Activated CD4-positive, alpha-beta memory T cell treated with anti-CD3 and anti-CD28 coated beads, Interleukin-2, amount 10 ng/mL, durations not matched to agents 7 days and 5 days (primary cell): ENCODE results near the gene TARBP2. TPM values are rescaled to one million over a fixed set of nuclear protein-coding genes. Genes with fewer than 3 reads are reported as not detected.
A peak's percentile ranks its signal among the peaks of the same experiment; 100 is the strongest.
"Not testable (repeated sequence)": the region's sequence is repeated elsewhere in the genome, so short reads cannot be mapped to it uniquely, and the experiment has no call there.

ENCODE experiments used
- CTCF ChIA-PET: fragments of 350-600 bp; sonication (Branson Sonifier 250); formaldehyde crosslinking; loops from one replicate; lab custom pipeline; 2021; ENCODE audit warnings: antibody characterized with exemption, inconsistent platforms; lab: Charles Lee
- POLR2A ChIA-PET: fragments of 350-600 bp; sonication (Branson Sonifier 250); formaldehyde crosslinking; loops from one replicate; lab custom pipeline; 2021; ENCODE audit warnings: antibody characterized with exemption; lab: Charles Lee
- DNase-seq: peaks from one replicate; pipeline ENCODE4 v3.0.0-alpha.2; 2020
- H3K27ac Mint-ChIP-seq: one replicate; pipeline ENCODE4 v1.8.0; 2021; ENCODE audit warnings: mild to moderate bottlenecking, mixed read lengths
- H3K27me3 Mint-ChIP-seq: one replicate; pipeline ENCODE4 v1.8.0; 2021; ENCODE audit warnings: mixed read lengths
- H3K36me3 Mint-ChIP-seq: one replicate; pipeline ENCODE4 v1.8.0; 2021; ENCODE audit warnings: low read depth, mixed read lengths
- H3K4me1 Mint-ChIP-seq: one replicate; pipeline ENCODE4 v1.8.0; 2021; ENCODE audit warnings: mixed read lengths
- H3K4me3 Mint-ChIP-seq: one replicate; pipeline ENCODE4 v1.8.0; 2021; ENCODE audit warnings: mild to moderate bottlenecking, mixed read lengths
- H3K9me3 Mint-ChIP-seq: one replicate; pipeline ENCODE4 v1.8.0; 2021; ENCODE audit warnings: mixed read lengths
- total RNA-seq, 2 experiments: library from RNA; stranded (reverse); gene quantifications; one replicate each; pipeline ENCODE4 v1.2.3, GENCODE V29; 2021

TARBP2 gene
- total RNA-seq, 2 experiments from 2014 or later = 24.5 to 28.0 TPM

DNA sequence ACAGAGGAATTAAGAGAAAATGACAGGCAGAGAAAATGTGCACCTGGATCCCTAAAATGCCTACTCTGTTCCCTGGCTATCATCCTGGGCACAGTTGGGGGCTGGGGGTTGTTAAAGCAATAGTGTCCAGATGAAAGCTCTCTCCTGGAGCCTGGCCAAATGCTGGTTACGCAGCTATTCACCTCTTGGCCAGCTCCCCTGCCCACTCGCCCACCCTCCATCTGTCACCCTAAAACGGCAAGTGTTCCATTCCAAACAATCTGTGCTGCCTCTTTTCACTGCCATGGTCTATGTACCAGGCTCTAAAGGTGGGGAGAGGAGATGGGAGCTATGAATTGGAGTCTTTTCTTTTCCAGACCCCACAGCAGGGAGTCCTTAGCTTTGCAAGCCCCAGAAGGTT, 30.9 kb downstream of the TARBP2 start:
- no peak for DNase-seq
- H3K27ac Mint-ChIP-seq = no peak overlapping the region
- no peaks in the 10 kb centered on the region for H3K27me3 Mint-ChIP-seq
- POLR2A ChIA-PET = no interaction called here
- CTCF ChIA-PET = interaction anchor here (0.8 to 1.5 kb wide), 2 partner anchors 9 to 23 kb away, joined by 3 read pairs; no protein-coding TSS in a partner anchor
- H3K4me3 Mint-ChIP-seq = no peak overlapping the region
- peaks cover 44% of the 10 kb centered on the region for H3K36me3 Mint-ChIP-seq
- H3K9me3 Mint-ChIP-seq = no peaks in the 10 kb centered on the region
- H3K4me1 Mint-ChIP-seq = no peaks in the 10 kb centered on the region

DNA sequence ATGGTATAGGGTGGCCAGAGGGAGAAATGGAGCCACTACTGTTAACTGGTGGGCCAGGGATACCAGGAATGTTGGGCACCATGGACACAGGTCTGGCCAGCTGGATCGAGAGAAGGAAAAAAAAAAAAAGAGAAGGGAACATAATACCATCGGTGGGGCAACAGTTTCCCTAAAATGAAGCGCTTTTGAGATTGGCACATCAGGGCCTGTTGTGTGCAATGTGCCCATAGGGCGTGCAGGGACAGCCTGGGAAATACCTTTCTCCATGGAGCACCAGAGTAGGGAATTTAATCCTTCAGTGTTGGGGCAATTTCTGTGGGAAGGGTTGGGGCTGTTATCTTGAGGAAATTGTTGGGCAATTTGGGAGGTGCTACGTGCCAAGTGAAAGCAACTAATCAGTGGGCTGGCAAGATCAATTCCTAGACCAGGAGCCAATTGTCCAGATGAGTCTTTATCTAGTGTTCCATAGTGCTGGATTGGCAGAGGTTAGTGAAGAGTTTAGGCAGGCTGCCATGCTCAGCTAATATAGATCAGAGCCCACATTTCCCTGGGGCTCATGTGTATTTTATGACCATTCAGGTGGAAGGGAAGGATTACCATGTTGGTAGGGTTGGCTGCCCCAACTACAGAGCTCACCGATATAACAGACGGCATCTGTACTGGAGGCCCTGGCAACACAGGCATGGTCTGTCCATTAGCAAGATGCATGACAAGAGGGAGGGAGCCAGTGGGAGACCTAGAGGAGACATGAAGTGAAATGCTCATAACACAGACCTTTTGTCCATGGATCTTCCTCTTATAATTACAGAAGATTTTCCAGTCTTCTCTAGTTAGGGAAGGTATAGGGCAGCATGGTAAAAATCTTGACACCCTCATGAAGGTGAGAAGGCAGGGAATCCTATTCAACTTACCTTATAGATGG, 31.7 kb downstream of the TARBP2 start:
- H3K4me1 Mint-ChIP-seq = no peaks in the 10 kb centered on the region

DNA sequence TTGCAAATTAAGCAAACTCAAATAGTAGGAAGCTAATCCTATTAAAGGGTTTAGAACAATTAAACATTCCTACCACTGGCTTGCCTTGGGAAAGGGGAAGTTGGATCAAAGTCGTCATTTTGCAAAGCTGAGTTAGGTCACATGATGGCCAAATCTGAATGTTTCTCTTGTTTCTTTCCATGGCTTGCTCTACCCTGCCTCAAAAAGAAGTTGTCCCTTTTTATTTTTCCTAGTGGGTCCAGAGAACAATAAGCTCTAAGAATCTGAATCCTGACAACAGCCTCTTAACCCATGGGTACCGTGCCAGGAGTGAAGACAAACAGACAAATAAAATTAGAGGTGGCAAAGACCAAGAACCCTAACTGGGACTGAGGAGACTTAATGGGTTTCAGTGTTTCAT, 32.4 kb downstream of the TARBP2 start:
- POLR2A ChIA-PET = no interaction called here
- DNase-seq = no peak
- no peak overlapping the region for H3K27ac Mint-ChIP-seq
- H3K4me3 Mint-ChIP-seq = no peak overlapping the region
- CTCF ChIA-PET = interaction anchor here (1.7 kb wide), 1 partner anchor 9 kb away, joined by 4 read pairs; no protein-coding TSS in a partner anchor
- H3K36me3 Mint-ChIP-seq = peaks cover 47% of the 10 kb centered on the region
- H3K9me3 Mint-ChIP-seq = no peaks in the 10 kb centered on the region
- H3K4me1 Mint-ChIP-seq = no peaks in the 10 kb centered on the region
- no peaks in the 10 kb centered on the region for H3K27me3 Mint-ChIP-seq

More for the DNA sequence above, 31.7 kb downstream of the TARBP2 start:
- Mint-ChIP-seq H3K27ac (no peak overlapping the region), H3K9me3 (no peaks in the 10 kb centered on the region), H3K27me3 (no peaks in the 10 kb centered on the region), H3K36me3 (peaks cover 47% of the 10 kb centered on the region), H3K4me3 (no peak overlapping the region)
- no peak for DNase-seq
- ChIA-PET CTCF (interaction anchor here (0.8 to 1.7 kb wide), 3 partner anchors 8 to 24 kb away, joined by 3 to 4 read pairs (median 3); no protein-coding TSS in a partner anchor), POLR2A (no interaction called here)

DNA sequence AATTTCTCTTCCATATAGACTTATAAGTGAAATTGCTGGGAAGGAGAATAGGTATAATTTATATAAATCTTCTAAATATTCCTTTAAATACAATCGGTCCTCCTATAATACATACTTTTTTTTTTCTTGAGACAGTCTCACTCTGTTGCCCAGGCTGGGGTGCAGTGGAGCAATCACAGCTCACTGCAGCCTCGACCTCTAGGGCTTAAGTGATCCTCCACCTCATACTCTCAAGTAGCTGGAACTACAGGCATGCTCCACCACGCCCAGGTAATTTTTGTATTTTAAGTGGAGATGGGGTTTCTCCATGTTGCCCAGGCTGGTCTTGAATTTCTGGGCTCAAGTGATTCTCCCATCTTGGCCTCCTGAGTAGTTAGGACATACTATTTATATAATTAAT, 35.9 kb downstream of the TARBP2 start:
- H3K4me3 Mint-ChIP-seq = no peak overlapping the region
- POLR2A ChIA-PET = no interaction called here
- H3K27me3 Mint-ChIP-seq = no peaks in the 10 kb centered on the region
- no peak overlapping the region for H3K27ac Mint-ChIP-seq
- CTCF ChIA-PET = no interaction called here
- no peak for DNase-seq
- no peaks in the 10 kb centered on the region for H3K9me3 Mint-ChIP-seq
- no peaks in the 10 kb centered on the region for H3K4me1 Mint-ChIP-seq
- H3K36me3 Mint-ChIP-seq = peaks cover 43% of the 10 kb centered on the region

DNA sequence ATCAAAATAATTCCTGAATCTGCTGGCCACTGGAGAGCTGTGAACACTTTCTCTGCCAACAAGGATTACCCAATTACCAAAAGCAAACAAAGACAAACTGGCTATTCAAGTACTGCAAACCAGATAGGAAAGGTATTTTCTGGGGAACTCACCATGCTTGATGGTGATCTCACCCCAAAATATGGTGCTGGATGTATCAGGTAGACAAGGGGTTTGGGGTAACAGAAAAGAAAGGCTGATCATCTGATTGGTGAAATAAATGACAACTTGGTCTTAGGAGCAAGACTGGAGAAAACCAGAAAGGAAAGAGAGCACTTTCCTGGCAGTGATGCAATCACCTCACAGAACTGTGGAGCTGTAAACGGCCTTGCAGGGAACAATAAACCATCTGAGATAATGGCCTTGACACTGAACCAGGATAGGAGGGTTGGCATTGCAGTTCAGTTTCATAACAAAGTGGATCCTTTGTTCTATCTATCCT, 37.2 kb downstream of the TARBP2 start:
- H3K4me3 Mint-ChIP-seq = no peak overlapping the region
- H3K27ac Mint-ChIP-seq = no peak overlapping the region
- no peaks in the 10 kb centered on the region for H3K27me3 Mint-ChIP-seq
- peaks cover 32% of the 10 kb centered on the region for H3K36me3 Mint-ChIP-seq
- POLR2A ChIA-PET = interaction anchor here (0.6 to 1.7 kb wide), 2 partner anchors 89 to 137 kb away, joined by 3 to 6 read pairs; partner anchors contain the start of gene ATP5MC2
- no peaks in the 10 kb centered on the region for H3K9me3 Mint-ChIP-seq
- CTCF ChIA-PET = no interaction called here
- no peaks in the 10 kb centered on the region for H3K4me1 Mint-ChIP-seq
- DNase-seq = no peak

DNA sequence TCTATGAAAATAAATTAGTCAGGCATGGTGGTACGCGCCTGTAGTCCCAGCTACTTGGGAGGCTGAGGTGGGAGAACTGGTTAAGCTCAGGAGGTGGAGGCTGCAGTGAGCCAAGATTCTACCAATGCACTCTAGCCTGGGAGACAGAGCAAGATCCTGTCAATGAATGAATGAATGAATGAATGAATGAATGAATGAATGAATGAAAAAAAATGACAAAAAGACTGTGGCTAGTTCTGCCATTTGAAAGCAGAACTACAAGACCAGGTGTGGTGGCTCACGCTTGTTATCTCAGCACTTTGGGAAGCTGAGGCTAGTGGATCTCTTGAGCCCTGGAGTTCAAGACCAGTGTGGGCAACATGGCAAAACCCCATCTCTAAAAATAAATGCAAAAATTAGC, 38.4 kb downstream of the TARBP2 start:
- POLR2A ChIA-PET = interaction anchor here (1.7 kb wide), 1 partner anchor 136 kb away, joined by 6 read pairs; the partner anchor contains the start of gene ATP5MC2
- Mint-ChIP-seq H3K36me3 (peaks cover 26% of the 10 kb centered on the region), H3K9me3 (no peaks in the 10 kb centered on the region), H3K27me3 (no peaks in the 10 kb centered on the region), H3K4me3 (no peak overlapping the region), H3K27ac (no peak overlapping the region), H3K4me1 (peaks cover 9% of the 10 kb centered on the region)
- CTCF ChIA-PET = interaction anchor here (0.6 to 1.2 kb wide), 4 partner anchors 27 to 136 kb away, joined by 3 to 7 read pairs (median 4); partner anchors contain the start of genes ATF7 and ATP5MC2
- DNase-seq = no peak

DNA sequence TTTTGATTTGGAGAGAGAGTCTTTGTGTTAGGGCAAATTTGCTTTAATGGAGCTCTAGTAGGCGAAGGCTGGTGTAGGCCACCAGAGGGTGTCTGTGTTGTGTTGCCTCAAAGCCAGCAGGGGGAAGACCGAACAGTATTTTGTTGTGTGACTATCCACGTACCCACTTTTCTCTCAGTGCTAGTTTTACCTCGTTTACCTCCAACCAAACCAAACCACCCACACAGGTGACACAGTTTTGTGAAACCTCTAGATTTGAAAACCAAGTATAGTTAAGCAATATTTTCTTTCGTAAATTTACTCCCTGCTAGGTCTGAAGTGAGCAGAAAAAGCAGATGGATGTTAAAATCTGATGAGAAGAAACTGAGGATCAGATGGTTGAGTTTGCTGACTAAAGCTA, 42.5 kb downstream of the TARBP2 start:
- H3K27ac Mint-ChIP-seq = no peak overlapping the region
- H3K4me1 Mint-ChIP-seq = peaks cover 9% of the 10 kb centered on the region
- POLR2A ChIA-PET = interaction anchor here (0.6 to 2.5 kb wide), 4 partner anchors 132 to 179 kb away, joined by 3 to 20 read pairs (median 4); partner anchors contain the start of gene ATP5MC2
- CTCF ChIA-PET = interaction anchor here (0.5 to 5.7 kb wide), 33 partner anchors 8 to 222 kb away, joined by 3 to 71 read pairs (median 3); partner anchors contain the start of genes AAAS, ATP5MC2 and TARBP2
- H3K9me3 Mint-ChIP-seq = no peaks in the 10 kb centered on the region
- no peaks in the 10 kb centered on the region for H3K27me3 Mint-ChIP-seq
- no peak overlapping the region for H3K4me3 Mint-ChIP-seq
- peak; percentile 51 for DNase-seq
- H3K36me3 Mint-ChIP-seq = peaks cover 14% of the 10 kb centered on the region

DNA sequence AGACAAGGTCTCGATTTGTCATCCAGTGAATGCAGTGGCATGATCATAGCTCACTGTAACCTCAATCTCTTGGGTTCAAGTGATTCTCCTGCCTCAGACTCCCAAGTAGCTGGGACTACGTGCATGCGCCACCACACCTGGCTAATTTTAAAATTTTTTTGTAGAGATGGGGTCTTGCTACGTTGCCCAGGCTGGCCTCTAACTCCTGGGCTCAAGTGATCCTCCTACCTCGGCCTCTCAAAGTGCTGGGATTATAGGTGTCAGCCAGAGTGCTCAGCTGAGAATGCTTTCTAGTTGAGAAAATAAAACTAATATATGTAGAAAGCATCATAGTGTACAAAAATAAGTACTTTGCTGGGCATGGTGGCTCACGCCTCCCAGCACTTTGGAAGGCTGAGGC, 47.3 kb downstream of the TARBP2 start:
- H3K4me1 Mint-ChIP-seq, H3K9me3 Mint-ChIP-seq, POLR2A ChIA-PET, DNase-seq, H3K27ac Mint-ChIP-seq, H3K4me3 Mint-ChIP-seq, H3K27me3 Mint-ChIP-seq, CTCF ChIA-PET: not testable (repeated sequence)
- H3K36me3 Mint-ChIP-seq = peaks cover 11% of the 10 kb centered on the region

DNA sequence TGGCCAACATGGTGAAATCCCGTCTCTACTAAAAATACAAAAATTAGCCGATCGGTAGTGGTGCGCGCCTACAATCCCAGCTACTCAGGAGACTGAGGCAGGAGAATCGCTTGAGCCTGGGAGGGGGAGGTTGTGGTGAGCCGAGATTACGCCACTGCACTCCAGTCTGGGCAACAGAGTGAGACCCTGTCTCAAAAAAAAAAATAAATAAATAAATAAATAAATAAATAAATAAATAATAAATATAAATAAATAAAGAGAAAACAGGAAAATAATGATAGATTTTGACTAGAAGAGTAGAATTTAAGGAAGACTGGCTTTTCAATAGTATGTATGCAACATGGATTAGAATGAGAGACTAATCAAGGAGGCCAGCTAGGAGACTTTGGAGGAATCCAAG, 49.0 kb downstream of the TARBP2 start:
- not testable (repeated sequence) for H3K27me3 Mint-ChIP-seq, H3K9me3 Mint-ChIP-seq, H3K36me3 Mint-ChIP-seq, H3K4me3 Mint-ChIP-seq, H3K4me1 Mint-ChIP-seq, H3K27ac Mint-ChIP-seq, DNase-seq
- CTCF ChIA-PET = interaction anchor here (0.6 to 1.6 kb wide), 2 partner anchors 126 to 1272 kb away, joined by 3 to 4 read pairs; partner anchors contain the start of gene ATP5MC2
- POLR2A ChIA-PET = interaction anchor here (0.5 kb wide), 1 partner anchor 101 kb away, joined by 4 read pairs; no protein-coding TSS in a partner anchor

DNA sequence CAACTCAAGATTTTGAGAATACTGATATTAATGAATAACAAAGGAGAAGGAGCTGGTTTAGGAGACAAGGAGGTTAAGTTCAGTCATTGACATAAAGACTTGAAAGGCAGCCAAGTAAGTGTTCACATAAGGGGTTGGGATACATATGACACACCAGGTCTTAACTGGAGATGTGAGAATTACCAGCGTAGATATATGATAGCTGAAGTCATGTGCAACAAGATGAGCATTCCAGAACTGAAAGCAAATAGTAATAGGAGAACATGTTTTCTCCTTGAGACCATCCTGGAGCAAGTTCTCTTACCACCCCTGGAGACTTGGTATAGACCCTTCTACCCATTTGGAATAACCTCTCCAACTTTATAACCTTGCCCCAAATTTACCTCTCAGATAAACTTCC, 49.5 kb downstream of the TARBP2 start:
- CTCF ChIA-PET = interaction anchor here (1.0 to 1.6 kb wide), 2 partner anchors 125 to 192 kb away, joined by 4 read pairs; partner anchors contain the start of gene ATP5MC2
- no peaks in the 10 kb centered on the region for H3K27me3 Mint-ChIP-seq
- POLR2A ChIA-PET = interaction anchor here (0.5 kb wide), 1 partner anchor 101 kb away, joined by 4 read pairs; no protein-coding TSS in a partner anchor

DNA sequence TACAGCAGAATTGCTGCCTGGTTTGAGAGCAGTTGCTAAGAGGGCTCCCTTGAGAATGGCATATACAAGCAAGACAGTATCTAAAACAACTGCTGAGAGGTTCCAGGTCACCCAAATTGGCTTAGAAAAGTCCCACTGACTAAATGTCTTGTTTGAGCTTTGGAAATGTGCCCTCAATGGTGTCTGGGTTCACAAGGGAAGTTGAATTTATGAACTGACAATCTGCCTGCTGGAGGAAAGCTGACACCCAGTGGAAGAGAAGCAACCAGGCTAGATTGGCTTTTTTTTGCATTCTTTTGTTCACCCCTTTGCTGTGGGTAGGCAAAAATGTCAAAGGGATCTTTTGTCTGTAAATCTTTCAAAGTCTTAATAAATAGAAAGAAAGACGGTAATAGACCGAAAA, 50.8 kb downstream of the TARBP2 start:
- POLR2A ChIA-PET = no interaction called here
- H3K27ac Mint-ChIP-seq = no peak overlapping the region

More for the DNA sequence above, 49.5 kb downstream of the TARBP2 start:
- DNase-seq = no peak
- H3K9me3 Mint-ChIP-seq = no peaks in the 10 kb centered on the region
- H3K36me3 Mint-ChIP-seq = peaks cover 8% of the 10 kb centered on the region
- no peak overlapping the region for H3K27ac Mint-ChIP-seq
- H3K4me1 Mint-ChIP-seq = no peaks in the 10 kb centered on the region
- no peak overlapping the region for H3K4me3 Mint-ChIP-seq

DNA sequence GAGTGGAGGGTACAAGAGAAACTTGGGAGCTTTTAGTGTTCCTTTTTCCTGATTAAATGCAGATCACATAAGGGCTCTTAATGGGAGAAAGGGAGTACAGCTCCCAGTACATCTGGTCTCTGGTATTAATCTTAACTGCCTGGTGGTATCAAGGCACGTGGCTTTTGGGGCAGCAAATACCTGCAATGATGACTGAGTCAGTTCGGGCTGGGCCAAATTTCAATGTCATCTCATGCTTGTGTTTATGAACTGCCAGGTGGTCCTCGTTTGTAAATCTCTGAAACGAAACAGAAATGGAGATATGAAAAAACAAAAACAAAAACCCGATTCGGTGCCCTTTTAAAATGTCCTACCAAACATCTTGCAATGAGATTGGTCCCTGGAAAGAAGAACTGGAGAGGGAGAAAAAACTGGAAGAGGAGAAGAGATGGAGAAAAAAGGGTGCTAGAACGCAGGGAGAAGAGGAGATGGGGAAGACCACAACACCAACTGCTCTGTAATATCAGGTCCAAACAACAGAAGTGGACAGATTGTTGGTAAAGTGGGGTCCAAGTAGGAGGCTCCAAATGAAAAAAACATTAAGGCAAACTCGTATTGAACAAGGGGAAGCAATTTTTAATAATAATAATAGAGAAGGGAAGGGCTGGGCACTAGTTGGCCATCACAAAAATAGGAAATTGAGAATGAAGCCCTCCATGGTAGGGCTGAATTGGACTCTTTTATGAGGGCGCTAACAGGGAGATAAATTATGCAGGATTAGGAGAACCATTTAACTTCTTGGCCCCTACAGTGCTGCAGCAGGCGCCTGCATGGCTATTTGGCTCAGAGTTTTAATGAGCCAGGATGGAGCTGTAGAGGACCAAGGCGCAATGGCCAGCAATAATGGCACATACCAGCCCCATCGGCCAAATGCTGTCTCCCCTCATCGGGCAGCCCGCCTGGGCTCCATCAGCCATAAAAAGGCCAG, 51.6 kb downstream of the TARBP2 start:
- H3K36me3 Mint-ChIP-seq = peaks cover 8% of the 10 kb centered on the region
- CTCF ChIA-PET = interaction anchor here (1.2 kb wide), 1 partner anchor 9 kb away, joined by 5 read pairs; no protein-coding TSS in a partner anchor
- POLR2A ChIA-PET = no interaction called here
- H3K27ac Mint-ChIP-seq = no peak overlapping the region
- no peak for DNase-seq
- H3K4me1 Mint-ChIP-seq = no peaks in the 10 kb centered on the region
- no peaks in the 10 kb centered on the region for H3K9me3 Mint-ChIP-seq
- no peaks in the 10 kb centered on the region for H3K27me3 Mint-ChIP-seq
- no peak overlapping the region for H3K4me3 Mint-ChIP-seq

More for the DNA sequence above, 50.8 kb downstream of the TARBP2 start:
- CTCF ChIA-PET = interaction anchor here (1.2 to 1.6 kb wide), 2 partner anchors 8 to 124 kb away, joined by 4 to 5 read pairs; partner anchors contain the start of gene ATP5MC2
- Mint-ChIP-seq H3K4me1 (no peaks in the 10 kb centered on the region), H3K4me3 (no peak overlapping the region), H3K9me3 (no peaks in the 10 kb centered on the region), H3K27me3 (no peaks in the 10 kb centered on the region), H3K36me3 (peaks cover 8% of the 10 kb centered on the region)
- DNase-seq = no peak
